Stimulated activated CD4-positive, alpha-beta T cell treated with anti-CD3 and anti-CD28 coated beads, Interleukin-15, amount 100 ng/mL, for 1 hour (primary cell): ENCODE data around the gene ALDH1A1.
"Not testable (repeated sequence)": the region's sequence is repeated elsewhere in the genome, so short reads cannot be mapped to it uniquely, and the experiment has no call there.

Source experiments
- DNase-seq, 2 donors: peaks; one replicate each; pipeline ENCODE4 v3.0.0-alpha.2; 2020; ENCODE audit warnings: low read depth in 1 of 2, low spot score in 1 of 2

Gene ALDH1A1

DNA sequence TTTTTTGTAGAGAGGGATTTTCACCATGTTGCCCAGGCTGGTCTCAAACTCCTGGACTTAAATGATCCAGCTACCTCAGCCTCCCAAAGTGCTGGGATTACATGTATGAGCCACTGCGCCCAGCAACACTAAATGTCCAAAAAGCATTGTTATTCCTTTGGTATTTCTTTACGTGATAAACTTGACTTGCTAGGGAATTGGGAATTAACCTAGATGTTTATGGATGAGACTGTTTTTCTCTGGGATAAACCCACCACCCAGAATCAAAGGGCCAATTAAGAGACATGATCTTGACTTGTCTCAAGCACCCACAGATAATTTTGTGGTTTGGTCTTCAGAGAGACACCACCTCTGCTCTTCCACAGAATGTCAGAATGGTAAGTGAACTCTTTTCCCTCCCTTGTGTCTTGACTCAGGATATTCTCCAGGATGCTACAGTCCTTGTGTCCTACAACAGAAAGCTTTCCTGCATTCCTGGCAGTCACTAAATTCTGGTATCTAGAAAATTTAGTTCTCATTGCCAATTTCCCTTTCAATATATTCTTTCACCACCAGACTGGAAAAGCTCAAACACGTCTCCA, 55.7 kb downstream of the ALDH1A1 start:
- DNase-seq: no peak

GRCh38 chr9:72896439-72896838, 56.4 kb downstream of the ALDH1A1 start:
- no peak for DNase-seq

GRCh38 chr9:72895122-72895521, 57.7 kb downstream of the ALDH1A1 start:
- DNase-seq: no peak

- DNase-seq: no peak
Measured at GRCh38 chr9:72894342-72894741, 58.5 kb downstream of the ALDH1A1 start.

DNA sequence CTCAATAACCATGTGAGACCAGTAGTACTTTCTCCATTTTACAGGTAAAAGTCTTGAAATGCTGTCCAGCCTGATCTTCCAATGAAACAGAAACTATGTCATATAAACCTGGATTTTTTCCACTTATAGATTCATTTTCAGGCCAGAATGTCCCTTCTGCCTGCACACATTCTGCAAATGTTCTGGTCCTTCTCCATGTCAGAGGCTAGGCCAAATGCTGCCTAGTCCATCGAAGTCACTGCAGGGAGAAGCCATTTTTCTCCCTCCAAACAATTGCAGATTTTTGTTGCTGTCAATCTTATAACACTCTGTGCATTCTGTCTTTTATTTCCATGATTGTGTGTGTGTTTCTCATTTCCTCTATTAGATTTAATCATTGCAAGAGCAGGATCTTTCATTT, 59.4 kb downstream of the ALDH1A1 start:
- DNase-seq: no peak

- DNase-seq: no peak
Measured at GRCh38 chr9:72891043-72891442, 61.8 kb downstream of the ALDH1A1 start.

DNA sequence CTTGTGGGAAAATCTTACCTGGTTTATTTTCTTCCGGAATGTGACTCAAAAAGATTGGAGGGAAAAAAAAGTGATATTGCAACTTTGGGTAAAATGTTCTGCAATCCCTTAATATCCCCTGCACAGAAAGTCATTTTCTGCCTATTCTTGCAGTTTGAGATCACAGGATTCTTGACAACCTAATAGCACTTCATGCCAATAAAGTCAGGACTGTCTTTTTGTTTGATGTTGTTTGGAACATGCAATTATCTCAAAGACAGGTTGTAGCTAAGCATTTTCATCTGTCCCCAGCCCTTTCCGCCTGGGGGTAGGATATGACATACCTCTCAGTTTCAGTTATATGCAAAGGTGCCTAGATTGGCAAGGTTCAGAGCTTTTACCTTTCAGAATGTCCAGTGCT, 63.9 kb downstream of the ALDH1A1 start:
- no peak for DNase-seq

GRCh38 chr9:72888067-72888466, 64.8 kb downstream of the ALDH1A1 start:
- DNase-seq: no peak

- no peak for DNase-seq
Measured at GRCh38 chr9:72886386-72886785, 66.5 kb downstream of the ALDH1A1 start.

DNA sequence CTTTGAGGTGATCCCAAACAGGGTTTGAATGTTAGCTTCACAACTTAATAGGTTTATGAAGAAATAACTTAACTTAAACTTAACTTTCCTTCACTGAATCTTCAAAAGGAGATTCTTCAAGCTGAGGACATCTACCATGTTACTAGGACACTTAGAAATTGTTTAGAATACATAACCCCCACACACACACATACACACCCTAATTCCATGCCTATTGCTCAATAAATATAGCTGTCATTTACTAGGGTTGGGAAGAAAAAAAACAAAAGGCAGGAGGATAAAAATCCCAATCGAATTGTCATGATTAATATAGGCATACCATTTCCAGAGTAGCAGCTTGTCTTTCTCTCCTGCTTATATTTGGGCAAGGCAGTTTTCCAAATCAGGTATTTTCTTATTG, 68.3 kb downstream of the ALDH1A1 start:
- DNase-seq: no peak

- no peak for DNase-seq
Measured at GRCh38 chr9:72883875-72884274, 69.0 kb downstream of the ALDH1A1 start.

- no peak for DNase-seq
Measured at GRCh38 chr9:72882117-72882775, 70.6 kb downstream of the ALDH1A1 start.

DNA sequence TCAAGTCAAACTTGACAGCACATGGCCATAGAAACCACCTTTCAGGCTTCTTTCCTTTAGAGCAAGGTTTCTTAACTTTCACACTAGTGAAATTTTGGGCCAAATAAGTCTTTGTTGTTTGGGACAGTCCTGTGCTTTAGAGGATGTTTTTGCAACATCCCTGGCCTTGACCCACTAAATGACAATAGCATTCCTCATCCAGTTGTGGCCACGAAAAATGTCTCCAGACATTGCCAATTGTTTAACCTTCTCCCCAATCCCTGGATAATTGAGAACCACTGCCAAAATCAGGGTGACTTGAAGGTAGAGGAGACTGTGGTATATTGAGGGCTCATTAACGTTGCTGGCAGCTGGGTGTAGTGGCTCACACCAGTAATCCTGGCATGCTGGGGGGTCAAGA, 72.0 kb downstream of the ALDH1A1 start:
- DNase-seq: no peak

DNA sequence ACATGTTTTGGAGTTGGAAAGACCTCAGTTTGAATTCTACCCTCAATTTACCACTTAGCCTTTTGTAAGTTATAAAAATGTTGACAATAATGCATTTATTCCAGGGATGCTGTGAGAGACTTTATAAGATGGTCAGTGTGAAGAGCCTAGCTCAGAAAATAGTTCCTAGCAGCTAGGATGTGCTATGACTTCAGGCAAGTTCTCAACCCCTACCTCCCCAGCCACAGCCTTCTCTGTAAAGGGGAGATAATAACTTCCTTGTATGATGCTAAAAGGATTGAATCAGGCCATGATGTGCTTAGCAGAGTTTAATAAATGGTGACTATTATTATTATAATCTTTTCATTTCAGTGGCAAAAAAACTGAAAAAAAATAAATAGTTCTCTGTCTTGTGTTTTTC, 77.6 kb downstream of the ALDH1A1 start:
- DNase-seq: no peak

DNA sequence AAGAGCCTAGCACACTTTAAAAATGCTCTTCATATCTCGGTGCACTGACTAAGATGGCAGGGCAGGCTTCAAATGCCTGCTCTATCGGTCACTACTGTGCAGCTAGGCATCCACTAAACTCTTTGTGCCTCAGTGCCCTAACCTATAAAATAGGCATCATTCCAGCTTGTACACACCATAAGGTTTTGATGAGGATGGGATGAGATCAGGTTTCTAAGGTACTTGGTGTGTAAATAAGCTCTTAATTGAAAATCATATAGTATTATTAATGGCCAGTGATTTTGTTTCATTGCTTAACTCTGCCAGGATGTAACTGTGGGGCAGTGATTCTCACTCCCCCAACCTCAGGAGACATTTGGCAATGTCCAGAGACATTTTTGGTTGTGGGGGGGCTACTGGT, 78.5 kb downstream of the ALDH1A1 start:
- no peak for DNase-seq

- no peak for DNase-seq
Measured at GRCh38 chr9:72873456-72873855, 79.4 kb downstream of the ALDH1A1 start.

- no peak for DNase-seq
Measured at GRCh38 chr9:72872718-72873117, 80.1 kb downstream of the ALDH1A1 start.

DNA sequence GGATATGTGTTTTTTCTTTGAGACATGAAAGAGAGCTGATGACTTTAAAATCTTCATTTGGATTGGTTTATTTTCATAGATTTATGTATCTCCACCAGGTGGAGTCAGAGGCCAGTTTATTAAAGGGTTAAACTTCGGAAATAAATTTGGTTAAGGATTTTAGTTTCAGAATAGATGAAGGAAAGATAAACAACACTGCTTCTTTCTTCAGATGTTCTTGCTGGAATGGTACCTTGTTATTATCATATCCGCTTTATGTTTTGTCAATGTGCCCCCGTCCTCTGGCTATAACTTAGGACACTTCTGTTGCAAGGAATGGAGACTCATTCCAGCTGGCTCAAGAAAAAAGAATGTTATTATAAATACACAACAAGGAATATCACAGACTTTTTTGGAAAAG, 81.2 kb downstream of the ALDH1A1 start:
- no peak for DNase-seq

DNA sequence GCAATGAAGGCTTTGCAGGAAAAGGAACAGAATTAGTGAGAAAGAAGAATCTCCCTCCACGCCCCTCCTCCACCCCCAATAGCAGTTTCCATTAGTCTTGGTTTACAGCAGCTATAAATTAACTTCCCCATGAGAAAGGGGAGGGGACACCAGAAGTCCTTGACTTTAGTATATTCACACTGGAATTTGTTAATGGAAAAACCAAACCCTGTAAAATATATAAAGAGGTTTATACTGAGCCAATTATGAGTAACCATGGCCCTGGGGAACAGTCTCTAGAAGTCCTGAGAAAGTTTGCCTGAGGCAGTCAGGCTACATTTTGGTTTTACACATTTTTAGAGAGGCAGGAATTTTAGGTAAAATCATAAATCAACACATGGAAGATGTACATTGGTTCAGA, 88.5 kb downstream of the ALDH1A1 start:
- DNase-seq: no peak

DNA sequence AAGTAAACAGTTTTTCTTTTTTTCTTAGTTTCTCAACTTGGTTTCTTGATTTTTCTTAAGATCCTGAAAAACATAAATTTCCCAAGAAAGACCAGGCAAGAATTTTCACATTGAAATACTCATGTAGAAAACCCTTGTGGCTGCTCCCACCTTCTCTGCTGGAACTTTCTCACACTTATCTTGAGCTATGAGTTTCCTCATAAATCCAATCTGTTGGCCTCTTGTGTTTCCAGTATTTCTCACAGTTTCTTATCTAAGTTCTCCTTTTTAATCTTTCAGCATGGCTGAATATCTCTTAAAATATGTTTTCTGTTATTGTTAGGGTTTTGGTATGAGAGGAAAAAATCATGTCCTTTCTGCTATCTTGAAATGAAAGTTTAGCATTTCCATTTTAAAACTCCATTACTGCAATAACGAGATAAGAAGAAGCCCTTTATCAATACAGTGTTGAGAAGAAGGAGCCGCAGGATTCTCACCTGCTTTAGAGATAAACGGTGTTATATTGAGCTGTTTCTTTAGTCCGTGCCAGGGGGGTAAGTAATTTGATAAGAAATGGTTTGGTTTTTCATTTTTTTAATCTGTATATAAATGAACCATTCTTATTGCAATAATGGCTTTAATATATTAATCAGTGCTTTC, 89.3 kb downstream of the ALDH1A1 start:
- no peak for DNase-seq

DNA sequence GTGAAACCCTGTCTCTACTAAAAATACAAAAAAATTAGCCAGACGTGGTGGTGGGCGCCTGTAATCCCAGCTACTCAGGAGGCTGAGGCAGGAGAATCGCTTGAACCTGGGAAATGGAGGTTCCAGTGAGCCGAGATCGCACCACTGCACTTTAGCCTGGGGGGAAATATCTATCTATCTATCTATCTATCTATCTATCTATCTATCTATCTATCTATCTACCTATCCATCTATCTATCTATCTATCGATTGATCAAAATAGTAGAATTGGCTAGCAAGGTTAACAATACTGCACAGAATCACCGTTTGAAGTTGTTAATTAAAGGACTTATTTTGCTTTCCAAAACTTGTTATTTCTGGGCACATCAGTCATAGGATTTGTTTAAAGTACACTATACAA, 90.1 kb downstream of the ALDH1A1 start:
- DNase-seq: not testable (repeated sequence)

- DNase-seq: no peak
Measured at GRCh38 chr9:72858089-72858912, 94.6 kb downstream of the ALDH1A1 start.
